ENCODE measurements around the gene BMP7.

BMP7 gene

GRCh38 chr20:57266291-57267157, at the start of gene BMP7:
TSS of gene BMP7 (minus strand) at chr20:57266641. CDS start at chr20:57266122, 519 bp downstream.
- Mint-ChIP-seq H3K4me1 (peaks cover 8% of the 10 kb centered on the region), H3K9me3 (no peaks in the 10 kb centered on the region)

GRCh38 chr20:57315976-57316480, 49.6 kb upstream of the BMP7 start:
- DNase-seq (ENCODE audit: low spot score in 2 of 2) (no peak), ATAC-seq (no peak)
- Mint-ChIP-seq H3K36me3 (no peaks in the 10 kb centered on the region), H3K9me3 (no peaks in the 10 kb centered on the region), H3K4me3 (no peak overlapping the region), H3K4me1 (peaks cover 10% of the 10 kb centered on the region), H3K27ac (no peak overlapping the region)

More at GRCh38 chr20:57266291-57267157, at the start of gene BMP7:
- DNase-seq (ENCODE audit: low spot score in 2 of 2) (no peak), ATAC-seq (no peak)
- no peak within 1 kb of the TSS for H3K4me3 Mint-ChIP-seq
- H3K27ac Mint-ChIP-seq, result no peak within 1 kb of the TSS
- peaks cover 6% of the 10 kb centered on the region for H3K36me3 Mint-ChIP-seq

GRCh38 chr20:57315083-57315975, 48.9 kb upstream of the BMP7 start:
- H3K27ac Mint-ChIP-seq, result no peak overlapping the region
- no peak overlapping the region for H3K4me3 Mint-ChIP-seq
- peaks cover 10% of the 10 kb centered on the region for H3K4me1 Mint-ChIP-seq
- DNase-seq (ENCODE audit: low spot score in 2 of 2), result no peak
- no peak for ATAC-seq
- H3K9me3 Mint-ChIP-seq, result no peaks in the 10 kb centered on the region
- no peaks in the 10 kb centered on the region for H3K36me3 Mint-ChIP-seq

- no peak for ATAC-seq
- H3K36me3 Mint-ChIP-seq, result no peaks in the 10 kb centered on the region
- no peak overlapping the region for H3K27ac Mint-ChIP-seq
- no peak for DNase-seq (ENCODE audit: low spot score in 2 of 2)
- no peak overlapping the region for H3K4me3 Mint-ChIP-seq
- peaks cover 10% of the 10 kb centered on the region for H3K4me1 Mint-ChIP-seq
- H3K9me3 Mint-ChIP-seq, result no peaks in the 10 kb centered on the region
Observed at GRCh38 chr20:57313951-57314350, 47.5 kb upstream of the BMP7 start.

GRCh38 chr20:57313230-57313629, 46.8 kb upstream of the BMP7 start:
- ATAC-seq, result no peak
- Mint-ChIP-seq H3K4me3 (no peak overlapping the region), H3K27ac (no peak overlapping the region)

DNA sequence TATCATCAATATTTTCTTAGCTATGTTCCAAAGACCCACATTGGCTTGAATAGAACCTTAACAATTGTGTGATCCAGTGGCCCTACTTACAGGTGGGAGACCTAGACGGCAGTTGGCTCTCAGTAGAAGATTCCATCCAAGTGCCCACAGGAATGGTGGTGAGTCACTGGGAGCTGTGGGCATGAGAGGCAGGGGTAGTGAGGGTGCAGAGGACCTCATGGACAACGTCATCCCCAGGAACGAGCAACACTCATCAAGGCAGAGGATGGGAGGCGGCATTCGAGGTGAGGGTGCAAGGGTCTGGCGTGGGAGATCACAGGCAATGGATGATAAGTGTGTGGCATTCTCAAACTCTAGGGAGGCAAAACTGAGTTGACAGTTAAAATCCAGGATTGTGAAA, 45.7 kb upstream of the BMP7 start:
- Mint-ChIP-seq H3K36me3 (no peaks in the 10 kb centered on the region), H3K4me1 (no peaks in the 10 kb centered on the region), H3K4me3 (no peak overlapping the region), H3K27ac (no peak overlapping the region), H3K9me3 (no peaks in the 10 kb centered on the region)
- ATAC-seq (no peak), DNase-seq (ENCODE audit: low spot score in 2 of 2) (no peak)

More at GRCh38 chr20:57313230-57313629, 46.8 kb upstream of the BMP7 start:
- no peak for DNase-seq (ENCODE audit: low spot score in 2 of 2)
- Mint-ChIP-seq H3K9me3 (no peaks in the 10 kb centered on the region), H3K4me1 (peaks cover 4% of the 10 kb centered on the region), H3K36me3 (no peaks in the 10 kb centered on the region)

- ATAC-seq (no peak), DNase-seq (ENCODE audit: low spot score in 2 of 2) (no peak)
- H3K27ac Mint-ChIP-seq, result no peak overlapping the region
- H3K36me3 Mint-ChIP-seq, result no peaks in the 10 kb centered on the region
- no peak overlapping the region for H3K4me3 Mint-ChIP-seq
- H3K9me3 Mint-ChIP-seq, result no peaks in the 10 kb centered on the region
- H3K4me1 Mint-ChIP-seq, result no peaks in the 10 kb centered on the region
Observed at GRCh38 chr20:57310821-57311514, 44.5 kb upstream of the BMP7 start.

DNA sequence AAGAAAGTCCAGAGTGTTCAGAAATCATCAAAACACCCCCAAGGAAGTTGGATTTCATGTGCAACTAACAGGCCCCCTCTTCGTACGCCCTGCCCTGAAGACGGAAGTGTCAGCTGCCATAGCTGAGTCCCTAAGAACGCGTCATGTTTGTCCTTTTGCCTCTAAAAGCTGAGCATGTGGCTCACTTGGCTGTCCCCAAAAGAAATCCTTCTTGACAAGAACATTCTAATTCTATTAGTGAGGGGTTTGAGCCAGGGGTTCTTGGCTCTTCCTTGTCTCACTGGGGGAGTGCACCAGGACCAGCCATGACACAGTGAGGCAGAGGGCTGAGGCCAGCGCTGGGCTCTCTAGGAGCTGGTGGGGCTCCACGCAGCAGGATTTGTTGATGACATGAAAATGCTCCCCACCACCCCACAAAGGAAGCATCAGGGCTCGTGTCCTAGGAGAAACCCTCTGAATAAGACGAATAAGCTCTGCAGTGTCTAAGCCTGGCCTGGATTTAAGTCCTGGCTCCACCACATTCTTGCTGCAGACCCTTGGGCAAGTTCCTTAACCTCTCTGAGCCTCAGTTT, 43.2 kb upstream of the BMP7 start:
- ATAC-seq (no peak), DNase-seq (ENCODE audit: low spot score in 2 of 2) (no peak)
- Mint-ChIP-seq H3K9me3 (no peaks in the 10 kb centered on the region), H3K27ac (no peak overlapping the region), H3K36me3 (no peaks in the 10 kb centered on the region), H3K4me1 (no peaks in the 10 kb centered on the region), H3K4me3 (no peak overlapping the region)

DNA sequence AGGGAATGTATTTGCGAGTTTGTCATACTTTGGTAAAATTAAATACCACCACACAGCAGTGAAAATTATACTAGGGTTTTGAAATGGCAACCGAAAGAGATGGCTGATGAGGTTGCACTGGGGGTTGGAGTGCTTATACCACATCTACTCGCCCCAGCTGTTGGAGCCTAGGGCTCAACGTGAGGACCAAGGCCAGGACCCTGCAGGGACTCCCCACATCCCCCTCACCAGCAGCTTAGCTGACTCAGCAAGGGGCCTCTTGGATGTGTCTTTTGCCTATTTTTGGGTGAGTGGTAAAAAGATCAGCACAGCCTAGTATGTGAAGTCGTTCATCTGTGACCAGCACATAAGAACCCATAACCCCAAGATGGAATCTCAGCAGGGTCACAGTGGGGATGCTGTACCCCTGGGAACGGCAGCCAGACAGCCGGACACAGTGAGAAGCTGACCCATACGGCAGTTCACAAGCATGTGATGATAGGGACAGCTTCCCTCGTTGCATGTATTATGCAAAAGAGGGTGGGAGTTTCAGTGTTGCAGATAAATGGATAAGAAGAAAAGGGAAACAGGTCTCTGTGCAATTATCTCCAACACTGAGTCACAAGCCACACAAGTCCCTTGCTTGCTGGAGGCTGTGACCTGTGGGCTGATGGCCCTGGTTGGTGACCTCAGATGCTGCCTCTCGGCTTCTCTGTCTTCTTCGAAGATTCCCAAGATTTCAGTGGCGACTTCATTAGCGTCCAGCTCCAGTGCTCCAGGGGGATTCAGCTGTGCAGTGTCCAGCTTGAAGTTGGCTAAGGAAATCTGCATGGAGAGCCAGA, 42.2 kb upstream of the BMP7 start:
- no peaks in the 10 kb centered on the region for H3K36me3 Mint-ChIP-seq
- ATAC-seq, result no peak
- DNase-seq (ENCODE audit: low spot score in 2 of 2), result no peak
- H3K4me3 Mint-ChIP-seq, result no peak overlapping the region
- H3K27ac Mint-ChIP-seq, result no peak overlapping the region
- no peaks in the 10 kb centered on the region for H3K4me1 Mint-ChIP-seq
- no peaks in the 10 kb centered on the region for H3K9me3 Mint-ChIP-seq

DNA sequence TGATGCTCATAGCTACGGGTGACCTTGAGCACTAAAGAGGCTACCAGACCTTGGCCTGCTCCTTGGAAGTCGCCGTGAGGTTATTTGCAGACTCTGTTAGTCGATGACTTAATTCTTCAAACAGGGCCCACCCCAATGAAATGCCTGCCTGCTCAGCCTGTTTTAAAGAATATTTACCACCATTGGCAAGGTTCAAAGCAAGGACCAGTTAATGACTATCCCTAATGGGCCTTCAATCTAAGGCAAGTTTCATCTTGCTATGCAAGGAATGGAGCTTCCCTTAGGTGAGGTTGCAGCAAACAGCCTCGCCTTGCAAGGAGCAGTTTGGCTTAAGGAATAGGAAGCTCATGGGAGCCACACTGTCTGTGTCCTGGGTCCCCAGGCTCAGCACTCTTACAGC, 40.3 kb upstream of the BMP7 start:
- H3K4me3 Mint-ChIP-seq, result no peak overlapping the region
- H3K36me3 Mint-ChIP-seq, result no peaks in the 10 kb centered on the region
- H3K9me3 Mint-ChIP-seq, result no peaks in the 10 kb centered on the region
- no peaks in the 10 kb centered on the region for H3K4me1 Mint-ChIP-seq
- DNase-seq (ENCODE audit: low spot score in 2 of 2) (no peak), ATAC-seq (no peak)
- no peak overlapping the region for H3K27ac Mint-ChIP-seq

DNA sequence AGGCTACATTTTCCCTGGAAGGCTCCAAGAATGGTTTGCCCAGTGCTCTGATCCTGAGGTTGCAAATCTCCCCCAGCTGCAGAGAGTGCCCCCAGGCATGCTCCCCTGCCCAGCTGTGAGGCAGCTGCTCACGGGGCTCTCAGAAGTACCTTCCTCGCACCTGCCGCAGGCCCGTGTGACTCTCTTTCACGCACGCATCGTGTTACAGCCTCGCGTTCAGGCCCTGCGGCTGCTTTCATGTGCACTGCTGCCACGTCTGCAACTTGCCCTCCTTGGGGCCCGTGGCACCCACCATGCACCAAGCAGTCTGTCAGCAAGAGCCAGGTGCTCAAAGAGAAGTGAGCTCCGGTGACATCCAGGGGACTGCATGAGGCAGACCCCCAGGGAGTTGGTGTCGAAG, 34.6 kb upstream of the BMP7 start:
- no peak overlapping the region for H3K27ac Mint-ChIP-seq
- DNase-seq (ENCODE audit: low spot score in 2 of 2) (no peak), ATAC-seq (no peak)
- peaks cover 2% of the 10 kb centered on the region for H3K9me3 Mint-ChIP-seq
- no peaks in the 10 kb centered on the region for H3K4me1 Mint-ChIP-seq
- no peaks in the 10 kb centered on the region for H3K36me3 Mint-ChIP-seq
- no peak overlapping the region for H3K4me3 Mint-ChIP-seq

GRCh38 chr20:57298457-57298856, 32.0 kb upstream of the BMP7 start:
- Mint-ChIP-seq H3K27ac (no peak overlapping the region), H3K36me3 (no peaks in the 10 kb centered on the region), H3K4me3 (no peak overlapping the region), H3K9me3 (peaks cover 2% of the 10 kb centered on the region), H3K4me1 (no peaks in the 10 kb centered on the region)
- DNase-seq (ENCODE audit: low spot score in 2 of 2) (no peak), ATAC-seq (no peak)

GRCh38 chr20:57294550-57294949, 28.1 kb upstream of the BMP7 start:
- Mint-ChIP-seq H3K4me1 (no peaks in the 10 kb centered on the region), H3K36me3 (no peaks in the 10 kb centered on the region), H3K27ac (no peak overlapping the region), H3K9me3 (no peaks in the 10 kb centered on the region), H3K4me3 (no peak overlapping the region)
- ATAC-seq (no peak), DNase-seq (ENCODE audit: low spot score in 2 of 2) (no peak)

DNA sequence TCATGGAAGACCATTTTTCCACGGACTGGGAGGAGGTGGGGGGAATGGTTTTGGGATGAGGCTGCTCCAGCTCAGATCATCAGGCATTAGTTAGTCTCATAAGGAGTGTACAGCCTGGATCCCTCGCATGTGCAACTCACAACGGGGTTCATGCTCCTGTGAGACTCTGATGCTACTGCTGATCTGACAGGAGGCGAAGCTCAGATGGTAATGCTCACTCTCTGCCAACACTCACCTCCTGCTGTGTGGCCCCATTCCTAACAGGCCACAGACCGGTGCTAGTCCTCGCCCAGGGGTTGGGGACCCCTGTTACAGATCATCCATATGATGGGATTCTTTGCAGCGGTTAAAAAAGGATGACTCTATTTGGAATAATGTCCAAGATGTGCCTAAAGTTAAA, 27.6 kb upstream of the BMP7 start:
- H3K4me3 Mint-ChIP-seq, result no peak overlapping the region
- ATAC-seq (no peak), DNase-seq (ENCODE audit: low spot score in 2 of 2) (no peak)
- H3K4me1 Mint-ChIP-seq, result no peaks in the 10 kb centered on the region
- no peak overlapping the region for H3K27ac Mint-ChIP-seq
- no peaks in the 10 kb centered on the region for H3K36me3 Mint-ChIP-seq
- H3K9me3 Mint-ChIP-seq, result no peaks in the 10 kb centered on the region

Data from stimulated activated effector memory CD8-positive, alpha-beta T cell treated with anti-CD3 and anti-CD28 coated beads, Interleukin-12 subunit alpha, Interleukin-12 subunit beta, amount 100 ng/mL, for 72 hours (primary cell).